Hematopoietic multipotent progenitor cell treated with erythropoietin and hydrocortisone succinate and interleukin-3 and kit ligand, for 8 days (in vitro differentiated cells): Measurements from ENCODE around the gene TAF5L.
"Not testable (repeated sequence)": the region's sequence is repeated elsewhere in the genome, so short reads cannot be mapped to it uniquely, and the experiment has no call there.

Source experiments
- DNase-seq: peaks from one replicate; pipeline ENCODE4 v3.0.0-alpha.2; 2015

TAF5L gene

DNA sequence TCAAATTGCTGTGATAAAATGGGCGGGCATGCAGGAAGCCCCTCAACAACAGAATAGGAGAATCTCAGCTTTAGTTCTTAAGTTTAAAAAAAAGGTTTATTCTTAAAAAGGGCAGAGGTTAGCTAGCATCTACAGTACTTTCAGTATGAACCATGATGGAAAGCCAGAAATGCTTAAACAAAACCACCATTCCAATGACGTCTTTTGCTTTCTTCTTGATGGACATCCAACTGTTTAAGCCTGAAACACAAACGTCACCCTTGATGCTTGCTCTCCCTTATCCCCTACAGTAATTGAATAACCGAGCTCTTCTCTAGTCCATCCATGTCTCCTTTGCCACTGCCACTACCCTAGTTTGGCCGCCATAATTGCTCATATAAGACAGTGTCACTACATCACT lies 25.7 kb downstream of the TAF5L start:
- DNase-seq: no peak

DNA sequence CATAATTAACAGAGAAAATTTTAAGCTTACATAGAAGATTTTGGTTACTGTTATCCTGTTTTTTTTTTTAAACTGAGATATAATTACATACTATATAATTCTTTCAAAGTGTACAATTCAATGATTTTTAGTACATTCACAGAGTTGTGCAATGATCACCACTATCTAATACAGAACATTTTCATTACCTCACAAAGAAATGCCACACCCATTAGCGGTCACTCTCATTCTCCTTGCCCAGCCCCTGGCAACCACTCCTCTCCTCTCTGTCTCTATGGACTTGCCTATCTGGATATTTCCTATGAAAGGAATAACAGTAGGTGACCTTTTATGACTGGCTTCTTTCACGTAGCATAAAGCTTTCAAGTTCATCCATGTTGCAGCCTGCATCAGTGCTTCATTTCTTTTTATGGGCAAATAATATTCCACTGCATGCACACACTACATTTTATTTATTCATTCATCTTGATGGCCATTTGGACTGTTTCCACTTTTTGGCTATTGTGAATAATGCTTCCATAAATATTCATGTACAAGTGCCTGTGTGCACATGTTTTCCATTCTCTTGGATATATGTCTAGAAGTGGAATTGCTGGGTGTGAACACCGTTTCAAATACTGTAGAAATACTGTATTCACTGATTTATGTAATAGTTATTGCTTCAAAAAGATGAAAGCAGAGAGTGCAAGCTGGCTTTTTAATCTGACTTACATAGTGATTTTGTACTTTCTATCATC lies 26.5 kb downstream of the TAF5L start:
- DNase-seq: peak; percentile 18

DNA sequence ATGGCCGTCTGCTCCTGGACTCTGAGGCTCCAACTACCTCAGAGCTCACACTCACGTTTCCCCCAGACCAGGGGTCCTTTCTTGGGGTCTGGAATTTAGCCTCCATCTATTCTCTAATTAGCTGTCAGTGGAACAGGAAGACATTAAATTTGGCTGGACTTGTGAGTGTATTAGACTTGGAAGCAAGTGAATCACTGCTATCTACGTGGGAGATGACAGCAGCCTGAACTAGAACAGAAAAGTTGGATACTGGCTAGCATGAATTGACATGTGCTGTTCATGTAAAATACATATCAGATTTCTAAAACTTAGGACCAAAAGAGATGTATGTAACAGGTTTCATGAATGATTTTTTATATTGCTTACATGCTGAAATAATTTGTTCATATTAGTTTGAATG lies 28.0 kb downstream of the TAF5L start:
- no peak for DNase-seq

DNA sequence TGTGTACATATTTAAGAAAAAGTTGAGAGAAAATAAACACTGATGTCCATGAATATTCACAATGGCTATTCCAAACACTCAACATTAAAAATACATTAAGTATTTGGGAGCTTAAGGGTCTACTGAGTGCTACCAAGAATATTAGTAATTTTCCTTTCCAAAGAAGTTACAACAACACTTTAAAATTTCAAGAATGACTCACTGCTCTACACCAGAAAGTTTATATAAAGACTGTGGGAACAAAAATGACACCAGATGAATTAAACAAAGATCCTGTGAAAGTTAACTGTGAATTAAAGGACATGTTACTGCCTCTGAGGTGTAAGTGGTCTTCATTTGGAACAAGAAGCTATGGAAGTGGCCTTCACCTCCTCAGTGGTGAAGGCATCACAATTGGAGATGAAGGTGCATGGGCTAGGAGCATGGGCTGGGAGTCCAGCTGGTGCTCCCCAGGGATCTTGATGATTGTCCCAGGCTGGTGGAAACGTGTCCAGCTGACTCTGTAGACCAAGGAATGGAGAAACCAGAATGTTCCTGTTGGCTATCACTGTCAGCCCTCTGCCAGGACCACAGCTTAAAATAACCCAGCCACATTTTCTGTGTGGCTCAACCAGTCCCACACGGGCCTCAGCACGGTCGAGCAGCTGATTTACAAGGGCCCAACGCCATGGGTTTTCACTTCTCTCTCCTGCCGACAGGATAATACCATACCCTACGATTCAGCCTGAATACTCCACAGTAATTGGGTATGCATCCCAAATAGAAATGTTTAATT lies 28.8 kb downstream of the TAF5L start:
- no peak for DNase-seq

DNA sequence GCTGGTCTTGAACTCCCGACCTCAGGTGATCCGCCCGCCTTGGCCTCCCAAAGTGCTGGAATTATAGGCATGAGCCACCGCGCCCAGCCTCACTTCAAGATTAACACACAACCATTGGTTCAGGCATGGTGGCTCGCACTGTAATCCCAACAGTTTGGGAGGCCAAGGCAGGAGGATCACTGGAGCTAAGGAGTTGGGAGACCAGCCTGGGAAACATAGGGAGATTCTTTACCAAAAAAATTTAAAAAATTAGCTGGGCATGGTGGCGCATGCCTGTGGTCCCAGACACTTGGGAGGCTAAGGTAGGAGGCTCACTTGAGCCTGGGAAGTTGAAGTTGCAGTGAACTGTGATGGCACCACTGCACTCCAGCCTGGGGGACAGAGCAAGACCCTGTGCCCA lies 30.0 kb downstream of the TAF5L start:
- DNase-seq: not testable (repeated sequence)

DNA sequence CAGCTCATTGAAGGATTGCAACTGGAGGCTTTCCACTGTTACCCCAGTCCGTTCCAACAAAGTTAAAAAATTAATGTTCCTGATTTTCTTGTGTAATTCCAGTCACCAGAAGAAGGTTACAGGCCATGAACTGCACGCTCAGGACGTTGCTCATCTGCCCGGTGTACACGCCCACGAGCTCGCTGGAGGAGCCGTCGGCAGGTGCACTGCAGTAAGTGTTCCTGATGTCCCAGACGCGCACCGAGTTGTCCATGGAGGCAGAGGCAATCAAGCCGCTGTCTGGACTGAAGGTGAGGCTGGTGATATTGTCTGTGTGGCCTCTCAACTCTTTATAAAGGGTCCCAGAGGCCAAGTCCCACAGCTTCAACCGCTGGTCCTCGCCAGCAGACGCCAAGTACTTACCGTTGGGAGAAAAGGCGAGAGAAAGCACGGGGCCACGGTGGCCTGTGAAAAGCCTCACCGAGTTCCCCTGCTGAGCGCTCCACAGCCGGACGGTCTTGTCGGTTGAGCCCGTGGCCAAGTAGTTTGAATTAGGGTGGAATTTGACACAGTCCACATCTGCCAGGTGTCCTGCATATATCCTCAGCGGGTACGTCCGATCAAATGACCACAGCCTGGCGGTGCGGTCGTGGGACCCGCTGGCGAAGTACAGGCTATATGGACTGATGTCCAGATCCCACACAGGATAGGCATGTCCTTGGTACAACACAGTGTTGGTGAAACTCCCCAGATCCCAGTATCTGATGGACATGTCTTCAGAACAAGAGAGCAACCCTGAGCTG lies 31.5 kb downstream of the TAF5L start:
- no peak for DNase-seq

DNA sequence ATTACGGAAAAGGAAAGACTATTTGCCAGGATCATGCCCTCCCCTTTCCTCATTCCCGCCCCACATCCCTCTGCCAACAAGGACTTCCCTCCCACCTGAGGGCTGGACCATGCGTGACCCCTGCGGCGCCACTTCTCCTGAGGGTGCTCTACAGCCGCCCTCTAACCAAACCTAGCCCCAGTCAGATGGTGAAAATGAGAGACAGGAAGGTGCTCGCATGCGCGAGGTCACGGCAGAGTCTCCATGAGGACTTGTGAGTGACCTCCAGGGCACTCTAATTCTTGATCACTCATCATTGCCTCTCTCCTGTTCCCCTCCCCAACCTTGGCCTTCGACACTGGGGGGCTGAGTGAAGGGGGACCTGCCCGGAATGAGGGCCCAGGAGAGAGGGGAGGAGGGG lies 32.1 kb downstream of the TAF5L start:
- no peak for DNase-seq

DNA sequence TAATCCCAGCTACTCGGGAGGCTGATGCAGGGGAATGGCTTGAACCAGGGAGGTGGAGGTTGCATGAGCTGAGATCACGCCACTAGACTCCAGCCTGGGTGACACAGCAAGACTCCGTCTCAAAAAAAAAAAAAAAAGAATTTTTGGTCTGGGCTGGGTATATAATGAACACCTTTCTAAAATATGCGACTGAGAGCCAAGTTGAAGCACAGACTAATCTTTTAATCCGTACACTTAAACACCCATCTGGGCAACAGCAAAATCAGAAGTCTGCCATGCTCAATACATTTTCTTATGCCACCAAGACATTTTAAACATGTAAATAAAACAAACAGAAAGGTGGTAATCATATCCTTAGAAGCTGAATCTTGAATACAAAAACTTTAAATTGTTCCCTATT lies 35.8 kb downstream of the TAF5L start:
- DNase-seq: no peak

DNA sequence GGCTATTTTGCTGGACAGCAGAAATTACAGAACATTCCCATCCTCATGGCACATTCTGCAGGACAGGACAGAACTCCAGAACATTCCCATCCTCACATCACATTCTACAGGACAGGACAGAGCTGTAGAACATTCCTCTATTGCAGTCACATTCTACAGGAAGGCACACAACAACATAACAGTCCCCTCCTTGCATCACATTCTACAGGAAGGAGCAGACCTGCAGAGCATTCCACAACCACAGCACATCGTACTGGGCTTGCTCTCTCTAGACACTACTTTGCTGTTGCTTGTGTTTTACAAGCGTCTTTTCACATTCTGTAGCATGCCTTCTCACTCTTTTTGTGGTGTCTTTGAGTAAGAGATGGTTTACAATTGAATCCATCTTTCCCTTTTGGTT lies 40.6 kb downstream of the TAF5L start:
- DNase-seq: no peak

DNA sequence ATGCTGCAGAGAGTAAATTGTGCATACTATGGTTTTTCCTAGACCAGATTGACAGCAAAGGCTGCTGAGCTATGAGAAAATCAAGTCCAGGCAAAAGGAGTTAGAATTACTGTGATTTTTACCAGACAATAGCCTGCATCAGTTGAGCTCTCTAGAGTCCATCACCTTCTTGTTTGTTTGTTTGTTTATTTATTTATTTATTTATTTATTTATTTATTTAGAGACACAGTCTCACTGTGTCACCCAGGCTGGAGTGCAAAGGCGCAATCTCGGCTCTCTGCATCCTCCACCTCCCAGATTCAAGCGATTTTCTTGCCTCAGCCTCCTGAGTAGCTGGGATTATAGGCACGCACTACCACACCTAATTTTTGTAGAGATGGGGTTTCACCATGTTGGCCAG lies 43.2 kb downstream of the TAF5L start:
- DNase-seq: no peak

DNA sequence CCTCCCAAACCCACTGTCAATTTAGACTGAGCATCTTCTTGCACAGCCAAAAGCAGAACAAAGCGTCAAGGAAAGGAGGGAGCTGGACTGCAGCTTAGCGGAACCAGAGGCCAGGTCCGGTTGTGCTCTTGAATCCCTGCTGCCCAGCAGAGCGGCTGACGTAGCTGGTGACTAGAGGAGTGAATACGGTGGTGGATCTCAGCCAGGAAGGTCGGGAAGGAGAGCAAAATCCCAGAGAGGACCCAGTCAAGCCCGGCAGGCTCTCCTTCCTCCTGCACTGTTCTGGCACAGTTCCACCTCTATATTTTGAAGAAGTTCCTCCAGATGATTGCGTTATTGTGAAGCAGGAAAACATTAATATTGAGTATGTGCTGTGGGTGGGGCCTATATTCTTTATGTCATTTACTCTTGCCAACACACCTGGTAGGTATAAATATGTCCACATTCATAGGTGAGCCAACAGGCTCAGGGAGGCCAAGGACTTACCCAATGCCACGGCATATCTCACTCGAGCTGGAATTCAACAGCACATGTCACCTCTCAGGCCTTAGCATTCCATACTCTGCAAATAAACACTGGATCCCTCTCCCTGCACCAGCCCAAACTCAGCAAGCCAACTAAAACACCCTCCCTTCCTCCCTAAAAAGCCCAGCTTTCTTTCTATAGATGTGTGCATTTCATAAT lies 43.8 kb downstream of the TAF5L start:
- DNase-seq: no peak

DNA sequence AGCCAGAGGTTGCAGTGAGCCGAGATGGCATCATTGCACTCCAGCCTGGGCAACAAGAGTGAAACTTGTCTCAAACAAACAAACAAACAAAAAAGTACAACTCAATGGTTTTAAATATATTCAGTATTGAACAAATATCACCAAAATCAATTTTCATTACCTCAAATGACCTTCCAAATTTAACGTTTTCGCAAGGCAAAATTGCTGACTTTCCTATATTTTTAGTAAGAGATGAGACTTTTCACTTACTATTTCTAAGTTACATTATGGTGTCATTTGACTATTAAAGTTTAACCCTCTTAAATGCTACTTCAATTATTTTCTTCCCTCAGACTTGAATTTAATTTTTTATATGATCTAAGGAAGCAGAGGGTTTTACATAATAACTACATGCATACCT lies 44.4 kb downstream of the TAF5L start:
- no peak for DNase-seq

DNA sequence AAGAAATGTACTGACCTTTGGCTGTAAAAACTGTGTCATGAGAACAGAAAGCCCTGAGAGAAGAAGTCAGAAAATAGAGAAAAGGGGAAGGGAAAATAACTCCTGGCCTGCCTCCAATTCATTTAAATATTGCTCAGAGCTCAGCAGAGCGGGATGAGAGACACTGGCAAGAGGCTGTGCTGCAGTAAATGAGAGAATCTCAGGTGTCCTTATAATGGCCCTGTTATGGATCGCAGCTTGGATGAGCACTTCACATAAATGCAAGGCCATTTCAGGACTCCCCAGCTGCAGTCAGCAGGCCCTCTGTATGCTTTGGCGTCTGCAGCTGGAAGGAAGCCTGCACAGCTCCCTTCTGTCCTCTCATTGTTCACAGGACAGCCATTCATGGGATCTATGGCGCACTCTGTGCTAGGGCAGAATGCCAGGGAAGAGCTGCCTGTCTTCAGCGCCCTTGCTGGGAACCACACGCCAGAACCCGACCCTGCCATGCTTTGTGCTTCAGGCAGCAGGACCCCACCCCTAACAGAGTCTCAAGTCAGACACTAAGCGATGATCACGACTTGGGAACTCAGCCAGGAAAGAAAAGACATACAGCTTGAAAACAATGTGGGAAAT lies 46.8 kb downstream of the TAF5L start:
- peak; percentile 23 for DNase-seq

DNA sequence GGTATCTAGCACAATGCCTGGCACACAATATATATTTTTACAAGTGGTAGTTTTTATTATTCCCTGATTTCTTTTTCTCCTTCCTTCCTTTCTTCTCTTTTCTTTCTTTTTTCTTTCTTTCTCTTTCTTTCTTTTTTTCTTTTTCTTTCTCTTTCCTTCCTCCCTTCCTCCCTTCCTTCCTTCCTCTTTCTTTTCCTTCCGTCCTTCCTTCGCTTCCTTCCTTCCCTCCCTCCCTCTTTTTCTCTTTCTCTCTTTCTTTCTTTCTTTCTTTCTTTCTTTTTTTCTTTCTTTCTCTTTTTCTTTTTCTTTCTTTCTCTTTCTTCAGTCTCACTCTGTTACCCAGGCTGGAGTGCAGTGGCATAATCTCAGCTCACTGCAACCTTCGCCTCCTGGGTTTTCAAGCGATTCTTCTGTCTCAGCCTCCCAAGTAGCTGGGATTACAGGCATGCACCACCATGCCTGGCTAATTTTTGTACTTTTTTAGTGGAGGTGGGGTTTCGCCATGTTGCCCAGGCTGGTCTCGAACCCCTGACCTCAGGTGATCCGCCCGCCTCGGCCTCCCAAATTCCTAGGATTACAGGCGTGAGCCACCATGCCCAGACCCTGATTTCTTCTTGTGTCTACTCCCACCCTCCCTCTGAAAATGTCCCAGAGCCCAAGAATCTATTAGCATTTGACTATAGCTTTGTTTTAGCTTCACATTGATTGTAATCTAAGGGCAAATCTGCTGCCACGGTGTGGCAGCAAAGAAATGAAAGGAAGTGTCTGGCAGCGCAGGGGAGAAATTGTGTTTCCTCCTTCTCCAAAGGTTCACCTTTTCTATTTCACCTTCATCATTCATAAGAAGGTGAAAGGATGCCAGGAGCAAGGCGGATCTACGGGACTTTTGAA lies 47.5 kb downstream of the TAF5L start:
- DNase-seq: no peak

DNA sequence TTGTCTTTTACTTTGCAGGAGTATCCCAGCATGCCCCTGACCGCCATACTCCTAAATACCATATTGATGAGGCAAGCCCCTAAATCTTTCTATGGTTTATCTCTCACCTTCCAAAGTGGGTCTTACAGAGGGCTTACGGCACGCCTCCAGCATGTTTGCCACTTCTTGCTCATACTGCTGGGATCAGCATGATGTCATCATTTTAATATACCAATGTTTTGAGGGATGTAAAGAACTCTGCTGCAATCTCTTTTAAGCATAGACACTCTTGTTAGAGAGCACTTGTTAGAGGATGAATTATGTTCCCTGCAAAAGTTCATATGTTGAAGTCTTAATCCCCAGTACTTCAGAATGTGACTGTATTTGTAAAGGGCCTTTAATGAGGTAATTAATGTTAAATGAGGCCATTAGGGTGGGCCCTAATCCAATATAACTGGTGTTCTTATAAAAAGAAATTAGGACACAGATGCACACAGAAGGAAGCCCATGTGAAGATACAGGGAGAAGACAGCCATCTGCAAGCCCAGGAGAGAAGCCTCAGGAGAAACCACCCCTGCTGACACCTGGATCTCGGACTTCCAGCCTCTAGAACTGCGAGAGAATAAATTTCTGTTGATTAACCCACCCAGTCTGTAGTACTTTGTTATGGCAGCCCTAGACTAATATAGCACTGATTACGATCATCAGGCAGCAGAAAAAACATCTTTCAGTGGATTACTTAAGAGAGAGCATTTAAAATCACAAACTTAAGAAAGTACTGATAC lies 51.1 kb downstream of the TAF5L start:
- no peak for DNase-seq

DNA sequence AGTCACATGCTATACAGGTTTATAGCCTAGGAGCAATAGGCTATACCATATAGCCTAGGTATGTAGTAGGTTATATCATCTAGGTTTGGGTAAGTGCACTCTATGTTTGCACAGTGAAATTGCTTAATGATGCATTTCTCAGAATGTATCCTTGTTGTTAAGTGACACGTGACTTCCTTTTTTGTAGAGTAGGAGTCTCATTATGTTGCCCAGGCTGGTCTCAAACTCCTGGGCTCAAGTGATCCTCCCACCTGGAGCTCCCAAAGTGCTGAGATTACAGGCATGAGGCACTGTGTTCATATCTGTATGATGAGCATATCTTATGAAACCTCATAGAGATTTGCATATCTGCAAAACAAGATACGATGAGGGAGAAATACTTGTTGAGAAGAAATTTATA lies 53.6 kb downstream of the TAF5L start:
- no peak for DNase-seq

DNA sequence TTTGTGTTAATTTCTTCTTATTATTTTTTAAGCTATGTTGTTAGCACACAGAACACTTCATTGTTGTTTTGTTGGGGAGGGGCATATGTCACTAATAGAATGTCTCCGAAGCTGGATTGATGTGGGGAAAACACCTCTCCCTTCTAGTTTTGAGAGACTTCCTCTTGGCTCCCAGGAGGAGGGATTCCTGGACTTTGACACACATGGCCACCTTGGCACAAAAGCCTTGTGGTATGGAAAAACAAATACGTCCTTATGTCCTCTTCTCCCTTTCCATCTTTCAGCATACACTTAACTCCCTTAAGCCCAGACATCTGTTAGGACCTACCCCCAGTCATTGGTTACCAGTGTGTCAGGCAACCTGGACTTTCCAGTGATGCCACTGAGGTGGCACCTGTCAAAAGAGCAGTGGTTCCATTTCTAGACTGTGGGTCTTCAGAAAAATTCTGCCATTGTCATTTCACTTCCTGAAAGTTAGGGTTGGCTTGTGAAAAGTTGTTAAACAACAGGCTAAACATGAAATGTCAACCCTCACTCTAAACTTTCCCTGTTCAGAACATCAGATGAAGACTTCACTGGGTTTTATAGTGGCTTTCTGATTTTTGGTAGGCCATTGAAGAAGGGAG lies 54.9 kb downstream of the TAF5L start:
- DNase-seq: no peak

DNA sequence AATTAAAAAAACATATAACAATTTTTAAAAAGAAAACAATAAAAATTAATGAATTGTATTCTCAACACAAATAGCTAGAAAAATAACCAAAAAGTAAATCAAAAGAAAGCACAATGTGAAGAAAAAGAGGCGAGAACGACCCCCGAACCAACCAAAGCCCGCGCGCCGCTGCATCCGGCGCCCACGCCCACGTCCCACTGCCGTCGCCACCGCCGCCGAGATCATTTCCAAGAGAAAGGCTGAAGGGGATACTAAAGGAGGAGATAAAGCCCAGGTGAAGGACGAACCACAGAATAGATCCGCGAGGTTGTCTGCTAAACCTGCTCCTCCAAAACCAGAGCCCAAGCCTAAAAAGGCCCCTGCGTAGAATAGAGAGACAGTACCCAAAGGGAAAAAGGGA lies 55.6 kb downstream of the TAF5L start:
- DNase-seq: no peak

DNA sequence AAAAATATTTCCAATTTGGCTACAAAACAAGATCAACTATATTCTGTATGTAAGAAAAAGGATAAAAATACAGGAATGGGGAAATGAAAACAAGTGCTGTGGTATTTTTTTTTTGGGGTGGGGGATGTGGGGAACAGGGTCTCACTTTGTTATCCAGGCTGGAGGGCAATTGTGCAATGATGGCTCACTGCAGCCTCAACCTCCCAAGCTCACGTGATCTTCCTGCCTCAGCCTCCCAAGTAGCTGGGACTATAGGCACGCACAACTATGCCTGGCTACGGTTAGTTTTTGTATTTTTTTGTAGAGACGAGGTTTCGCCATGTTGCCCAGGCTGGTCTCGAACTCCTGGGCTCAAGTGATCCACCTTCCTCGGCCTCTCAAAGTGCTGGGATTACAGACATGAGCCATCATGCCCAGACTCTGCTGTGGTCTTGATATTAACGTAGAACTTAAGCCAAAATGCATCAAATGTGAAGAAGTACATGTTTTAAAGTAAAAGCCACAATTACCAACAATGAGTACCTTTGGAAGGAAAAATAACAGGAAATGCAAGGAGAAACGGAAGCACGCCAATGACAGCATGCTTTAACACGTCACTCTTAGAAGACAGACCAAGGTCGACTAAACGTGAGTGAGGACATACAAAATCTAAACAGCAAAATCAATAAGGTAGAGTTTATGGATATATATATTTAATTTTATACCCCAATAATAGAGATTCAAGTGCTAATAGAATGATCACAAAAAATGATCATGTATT lies 58.6 kb downstream of the TAF5L start:
- no peak for DNase-seq

DNA sequence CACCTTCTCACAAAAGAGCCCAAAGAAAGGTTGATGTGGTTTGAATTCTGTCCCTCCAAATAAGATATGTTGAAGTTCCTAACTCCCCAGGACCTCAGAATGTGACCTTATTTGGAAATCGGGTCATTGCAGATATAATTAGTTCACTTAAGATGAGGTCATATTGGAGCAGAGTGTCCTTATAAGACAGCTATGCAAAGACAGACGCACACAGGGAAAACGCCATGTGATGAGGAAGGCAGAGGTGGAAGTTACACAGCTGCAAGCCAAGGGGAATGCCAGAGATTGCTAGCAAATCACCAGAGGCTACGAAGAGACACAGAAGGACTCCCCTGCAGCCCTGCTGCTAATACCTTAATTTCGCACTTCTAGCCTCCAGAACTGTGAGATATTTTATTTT lies 62.2 kb downstream of the TAF5L start:
- no peak for DNase-seq
